AG04450 (cell line): ENCODE measurements around the gene ULK1. TPM values are rescaled to one million over a fixed set of nuclear protein-coding genes. Genes with fewer than 3 reads are reported as not detected.

ENCODE experiments used
- CTCF ChIA-PET: fragments of 300-600, 350-600 bp; formaldehyde crosslinking; extraction: SDS; loops from one replicate; lab custom pipeline; 2022; ENCODE audit warnings: antibody characterized with exemption, inconsistent platforms; lab: Charles Lee
- POLR2A ChIA-PET: fragments of 350-600 bp; formaldehyde crosslinking; extraction: SDS; loops from one replicate; lab custom pipeline; 2021; ENCODE audit warnings: antibody characterized with exemption, inconsistent platforms; lab: Yijun Ruan, JAX
- DNase-seq: peaks from one replicate; pipeline ENCODE4 v3.0.0-alpha.2; 2011; ENCODE audit warnings: low read depth, low spot score
- H3K27ac ChIP-seq: one replicate; pipeline ENCODE4 v1.5.1; 2012; ENCODE audit warnings: low read depth, low read length, control low read depth
- H3K27me3 ChIP-seq: one replicate; pipeline ENCODE4 v1.6.0; 2012; ENCODE audit warnings: low read length; ENCODE audit not compliant: control insufficient read depth, insufficient read depth
- H3K4me3 ChIP-seq: 2 replicates; pipeline ENCODE4 v1.5.1; 2011; ENCODE audit warnings: mild to moderate bottlenecking, low read depth, low read length, control low read depth
- H3K9me3 ChIP-seq: 2 replicates; pipeline ENCODE4 v1.5.1; 2012; ENCODE audit warnings: low read length; ENCODE audit not compliant: control insufficient read depth, insufficient read depth
- polyA plus RNA-seq: library from polyadenylated mRNA; depleted of rRNA; stranded (reverse); fragments of >200 nt; gene quantifications from 2 replicates; pipeline ENCODE4 v1.2.3, GENCODE V29; 2011
- TF ChIP-seq, protein P1 (sequence below): IDR thresholded peaks from 2 replicates; pipeline ENCODE4 v1.5.1; 2011; ENCODE audit warnings: low read depth, low read length, control low read depth, inconsistent platforms

The ULK1 gene
- polyA plus RNA-seq, 1 experiment, result 4.6 TPM

DNA sequence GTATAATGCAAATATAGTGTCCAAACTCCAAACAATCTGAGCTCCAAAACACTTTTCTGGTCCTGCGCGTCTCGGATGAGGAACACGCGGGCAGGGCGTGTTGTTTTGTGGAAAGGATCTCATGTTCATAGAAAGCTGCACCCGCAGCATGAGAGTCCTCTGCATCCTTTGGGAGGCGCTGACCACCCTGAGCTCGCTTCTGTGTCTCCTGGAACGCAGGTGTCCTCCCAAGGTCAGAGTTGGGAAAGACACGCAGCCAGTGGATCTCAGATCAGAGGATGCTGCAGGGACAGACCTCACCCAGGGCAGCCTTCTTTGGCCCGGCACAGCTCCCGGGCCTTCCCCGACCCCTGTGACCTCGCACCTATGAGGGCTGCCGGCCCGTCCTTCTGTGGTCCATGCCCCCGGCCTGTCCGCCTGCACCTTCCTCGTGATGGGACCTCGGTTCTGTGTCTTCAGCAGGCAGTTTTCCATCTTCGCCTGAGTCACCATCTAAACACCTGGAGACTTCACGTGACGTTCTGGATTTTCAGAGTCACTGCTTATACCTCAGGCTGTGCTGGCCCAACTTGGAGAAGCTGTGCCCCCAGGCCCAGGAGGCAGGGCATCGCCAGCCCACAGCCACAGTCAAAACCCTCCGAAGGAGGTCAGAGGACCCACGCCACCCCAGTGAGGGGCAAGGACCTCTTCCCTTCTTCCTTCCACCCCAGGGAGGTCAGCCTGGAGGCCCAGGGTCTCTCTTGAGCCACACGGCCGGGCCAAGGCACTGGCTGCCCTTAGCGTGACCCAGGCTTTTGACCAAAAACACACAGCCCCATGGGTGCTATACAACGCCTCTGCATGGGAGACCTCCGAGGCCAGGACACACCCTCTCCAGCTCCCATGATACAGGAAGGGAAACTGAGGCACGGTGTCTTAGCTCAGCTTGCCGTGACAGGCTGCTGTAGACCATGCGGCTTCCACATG is 40.3 kb upstream of the ULK1 start:
- ChIA-PET POLR2A (interaction anchor here (1.2 kb wide), 1 partner anchor 76 kb away, joined by 3 read pairs; no protein-coding TSS in a partner anchor), CTCF (interaction anchor here (0.7 kb wide), 1 partner anchor 23 kb away, joined by 4 read pairs; no protein-coding TSS in a partner anchor)
- DNase-seq, result no peak
- Histone ChIP-seq H3K27me3 (peaks cover 3% of the 10 kb centered on the region), H3K27ac (no peak overlapping the region), H3K4me3 (no peak overlapping the region), H3K9me3 (no peaks in the 10 kb centered on the region; the same call in 1 of the 2 replicates)
- TF ChIP-seq, protein P1, sequence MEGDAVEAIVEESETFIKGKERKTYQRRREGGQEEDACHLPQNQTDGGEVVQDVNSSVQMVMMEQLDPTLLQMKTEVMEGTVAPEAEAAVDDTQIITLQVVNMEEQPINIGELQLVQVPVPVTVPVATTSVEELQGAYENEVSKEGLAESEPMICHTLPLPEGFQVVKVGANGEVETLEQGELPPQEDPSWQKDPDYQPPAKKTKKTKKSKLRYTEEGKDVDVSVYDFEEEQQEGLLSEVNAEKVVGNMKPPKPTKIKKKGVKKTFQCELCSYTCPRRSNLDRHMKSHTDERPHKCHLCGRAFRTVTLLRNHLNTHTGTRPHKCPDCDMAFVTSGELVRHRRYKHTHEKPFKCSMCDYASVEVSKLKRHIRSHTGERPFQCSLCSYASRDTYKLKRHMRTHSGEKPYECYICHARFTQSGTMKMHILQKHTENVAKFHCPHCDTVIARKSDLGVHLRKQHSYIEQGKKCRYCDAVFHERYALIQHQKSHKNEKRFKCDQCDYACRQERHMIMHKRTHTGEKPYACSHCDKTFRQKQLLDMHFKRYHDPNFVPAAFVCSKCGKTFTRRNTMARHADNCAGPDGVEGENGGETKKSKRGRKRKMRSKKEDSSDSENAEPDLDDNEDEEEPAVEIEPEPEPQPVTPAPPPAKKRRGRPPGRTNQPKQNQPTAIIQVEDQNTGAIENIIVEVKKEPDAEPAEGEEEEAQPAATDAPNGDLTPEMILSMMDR, result no peak

GRCh38 chr12:131854861-131855476 is 39.5 kb upstream of the ULK1 start:
- ChIA-PET POLR2A (no interaction called here), CTCF (no interaction called here)
- no peak overlapping the region for H3K4me3 ChIP-seq
- H3K27me3 ChIP-seq, result peaks cover 3% of the 10 kb centered on the region
- TF ChIP-seq, protein P1, result no peak
- H3K9me3 ChIP-seq, result no peaks in the 10 kb centered on the region; the same call in 1 of the 2 replicates
- DNase-seq, result no peak
- H3K27ac ChIP-seq, result no peak overlapping the region

GRCh38 chr12:131855521-131856142 is 38.8 kb upstream of the ULK1 start:
- H3K27ac ChIP-seq, result no peak overlapping the region
- no peaks in the 10 kb centered on the region; the same call in 1 of the 2 replicates for H3K9me3 ChIP-seq
- peaks cover 3% of the 10 kb centered on the region for H3K27me3 ChIP-seq
- CTCF ChIA-PET, result no interaction called here
- POLR2A ChIA-PET, result no interaction called here
- TF ChIP-seq, protein P1, result no peak
- DNase-seq, result no peak
- no peak overlapping the region for H3K4me3 ChIP-seq

GRCh38 chr12:131856366-131857097 is 37.9 kb upstream of the ULK1 start:
- TF ChIP-seq, protein P1, result no peak
- H3K9me3 ChIP-seq, result no peaks in the 10 kb centered on the region; the same call in 1 of the 2 replicates
- peaks cover 3% of the 10 kb centered on the region for H3K27me3 ChIP-seq
- POLR2A ChIA-PET, result no interaction called here
- H3K27ac ChIP-seq, result no peak overlapping the region
- no peak overlapping the region for H3K4me3 ChIP-seq
- CTCF ChIA-PET, result no interaction called here
- DNase-seq, result no peak
